ENCODE results near the gene SLC25A13.

Gene SLC25A13

DNA sequence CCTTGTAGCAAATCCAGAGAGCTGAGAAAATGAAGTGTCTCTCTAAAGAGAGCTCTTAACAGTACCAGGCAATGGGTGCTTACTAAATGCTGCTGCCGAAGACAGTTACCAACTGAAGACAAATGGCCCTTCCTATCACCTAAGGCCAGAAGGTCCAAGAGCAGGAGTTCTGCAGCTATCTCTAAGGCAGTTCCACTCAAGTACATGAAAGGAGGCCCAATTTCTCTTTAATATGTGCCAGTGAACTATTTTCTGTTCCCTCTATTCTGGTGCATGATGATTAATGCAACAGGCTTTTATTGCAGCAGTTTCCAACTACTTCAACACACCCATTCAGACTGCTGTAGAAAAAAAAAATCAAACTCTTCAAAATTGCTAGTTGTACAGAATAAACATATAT is 122.5 kb downstream of the SLC25A13 start:
- in situ Hi-C loops (cut with HindIII; ENCODE audit: low sequenced_read_pairs), result no loop called here
- TF ChIP-seq, protein P1, sequence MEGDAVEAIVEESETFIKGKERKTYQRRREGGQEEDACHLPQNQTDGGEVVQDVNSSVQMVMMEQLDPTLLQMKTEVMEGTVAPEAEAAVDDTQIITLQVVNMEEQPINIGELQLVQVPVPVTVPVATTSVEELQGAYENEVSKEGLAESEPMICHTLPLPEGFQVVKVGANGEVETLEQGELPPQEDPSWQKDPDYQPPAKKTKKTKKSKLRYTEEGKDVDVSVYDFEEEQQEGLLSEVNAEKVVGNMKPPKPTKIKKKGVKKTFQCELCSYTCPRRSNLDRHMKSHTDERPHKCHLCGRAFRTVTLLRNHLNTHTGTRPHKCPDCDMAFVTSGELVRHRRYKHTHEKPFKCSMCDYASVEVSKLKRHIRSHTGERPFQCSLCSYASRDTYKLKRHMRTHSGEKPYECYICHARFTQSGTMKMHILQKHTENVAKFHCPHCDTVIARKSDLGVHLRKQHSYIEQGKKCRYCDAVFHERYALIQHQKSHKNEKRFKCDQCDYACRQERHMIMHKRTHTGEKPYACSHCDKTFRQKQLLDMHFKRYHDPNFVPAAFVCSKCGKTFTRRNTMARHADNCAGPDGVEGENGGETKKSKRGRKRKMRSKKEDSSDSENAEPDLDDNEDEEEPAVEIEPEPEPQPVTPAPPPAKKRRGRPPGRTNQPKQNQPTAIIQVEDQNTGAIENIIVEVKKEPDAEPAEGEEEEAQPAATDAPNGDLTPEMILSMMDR (IDR thresholded peaks at IDR 0.05; ENCODE audit: low read depth, low read length, missing control alignments), result no peak
- no peak for DNase-seq (ENCODE audit: low read depth)
- H3K4me3 ChIP-seq (ENCODE audit: low read depth, low read length), result no peak overlapping the region

DNA sequence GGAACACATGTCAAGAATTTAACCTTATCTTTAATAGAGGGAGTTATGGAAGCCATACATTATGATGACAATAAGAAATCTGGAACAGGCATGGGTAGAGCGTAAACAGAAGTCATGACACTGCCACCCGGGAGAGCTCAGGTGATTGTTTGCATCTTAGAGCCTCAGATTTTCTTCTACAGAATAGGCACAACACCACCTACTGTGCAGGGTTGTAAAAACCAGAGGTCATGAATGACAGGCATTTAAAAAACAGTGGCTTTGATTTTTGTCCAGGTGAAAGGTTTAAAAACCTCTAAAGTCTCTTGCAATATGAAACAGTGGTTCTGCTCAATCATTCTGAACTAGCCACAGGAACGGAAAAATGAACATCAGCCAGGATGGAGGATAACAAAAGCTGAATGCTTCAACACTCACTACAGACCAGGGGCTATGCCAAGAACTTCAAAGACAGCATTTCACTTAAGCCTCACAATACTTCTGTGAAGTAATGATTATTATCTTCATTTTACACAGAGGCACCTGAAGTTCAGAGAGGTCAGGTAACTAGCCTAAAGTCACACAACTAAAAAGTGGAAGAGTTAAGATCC is 123.8 kb downstream of the SLC25A13 start:
- TF ChIP-seq, protein P1 (IDR thresholded peaks at IDR 0.05; ENCODE audit: low read depth, low read length, missing control alignments), result no peak
- no peak overlapping the region for H3K4me3 ChIP-seq (ENCODE audit: low read depth, low read length)
- in situ Hi-C loops (cut with HindIII; ENCODE audit: low sequenced_read_pairs), result no loop called here
- peak; percentile 68 for DNase-seq (ENCODE audit: low read depth)

DNA sequence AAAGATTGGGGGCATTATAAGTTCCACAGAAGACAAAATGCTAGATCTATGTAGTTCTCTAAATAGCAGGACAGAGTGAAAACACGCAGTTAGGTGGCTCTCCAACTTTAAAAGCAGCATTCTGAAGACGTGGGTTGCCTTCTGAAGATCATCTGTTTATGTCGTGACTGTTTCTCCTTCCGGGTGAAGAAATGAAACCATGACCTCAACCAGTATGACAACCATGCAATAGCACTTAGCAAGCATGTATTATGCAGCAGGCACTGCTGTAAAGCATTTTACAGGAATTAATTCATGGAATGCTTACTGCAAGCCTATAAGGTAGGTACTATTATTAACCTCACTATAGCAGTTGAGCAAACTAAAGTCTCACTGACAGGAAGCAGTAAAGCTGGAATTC is 125.2 kb downstream of the SLC25A13 start:
- TF ChIP-seq, protein P1 (IDR thresholded peaks at IDR 0.05; ENCODE audit: low read depth, low read length, missing control alignments), result no peak
- in situ Hi-C loops (cut with HindIII; ENCODE audit: low sequenced_read_pairs), result no loop called here

DNA sequence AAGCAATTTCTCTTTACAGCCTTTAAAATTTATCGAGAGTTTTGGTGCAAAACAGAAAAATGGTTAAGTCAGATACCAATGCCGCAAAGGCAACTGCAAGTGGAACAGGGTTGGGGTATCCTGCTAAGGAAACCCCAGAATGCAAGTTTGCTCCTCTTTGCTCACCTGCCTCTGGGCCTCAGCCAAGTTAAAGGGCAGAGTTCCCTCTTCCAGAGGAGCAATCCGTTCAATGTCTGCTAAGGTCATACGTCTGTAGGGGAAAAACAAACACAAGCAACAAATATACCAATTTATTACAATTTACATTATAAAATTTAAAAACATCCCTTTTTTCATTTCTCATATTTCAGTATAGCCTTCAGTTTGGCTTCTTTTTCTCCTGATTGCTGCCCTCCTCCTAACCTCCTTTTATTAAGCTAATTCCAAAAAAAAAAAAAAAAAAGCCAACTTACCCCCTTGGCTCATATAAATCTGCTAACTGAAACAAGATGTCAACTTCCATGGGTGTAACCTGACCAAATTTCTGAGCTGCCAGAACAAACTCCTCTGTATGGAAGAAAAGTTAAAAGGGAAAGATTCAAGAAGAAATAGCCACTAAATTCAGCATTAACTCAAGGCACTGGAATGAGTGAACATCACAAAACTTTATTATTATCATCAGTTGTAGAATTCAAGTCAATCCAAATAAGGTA is 132.6 kb downstream of the SLC25A13 start:
- no peak overlapping the region for H3K4me3 ChIP-seq (ENCODE audit: low read depth, low read length)
- in situ Hi-C loops (cut with HindIII; ENCODE audit: low sequenced_read_pairs), result no loop called here
- no peak for DNase-seq (ENCODE audit: low read depth)
- TF ChIP-seq, protein P1 (IDR thresholded peaks at IDR 0.05; ENCODE audit: low read depth, low read length, missing control alignments), result no peak

More for the DNA sequence above, 125.2 kb downstream of the SLC25A13 start:
- DNase-seq (ENCODE audit: low read depth), result no peak
- H3K4me3 ChIP-seq (ENCODE audit: low read depth, low read length), result no peak overlapping the region

DNA sequence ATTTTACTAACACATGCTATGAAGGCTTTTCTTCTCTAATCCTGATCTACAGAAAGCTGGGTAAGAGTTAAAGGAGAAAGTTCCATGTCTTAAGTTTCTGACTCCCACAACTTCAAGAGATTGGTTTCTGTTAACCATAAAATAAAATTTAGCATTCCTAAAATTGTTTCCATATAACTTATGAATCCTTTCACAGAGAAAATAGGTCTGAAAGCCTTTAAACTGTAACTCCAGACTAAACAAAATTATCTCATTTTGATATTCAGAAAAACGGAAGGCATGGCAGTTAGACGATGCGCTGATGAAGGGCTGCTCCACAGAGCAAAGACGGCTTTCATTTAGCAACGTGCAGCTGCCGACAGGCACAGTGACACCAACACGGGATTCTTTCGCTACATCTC is 133.3 kb downstream of the SLC25A13 start:
- no peak overlapping the region for H3K4me3 ChIP-seq (ENCODE audit: low read depth, low read length)
- TF ChIP-seq, protein P1 (IDR thresholded peaks at IDR 0.05; ENCODE audit: low read depth, low read length, missing control alignments), result no peak
- in situ Hi-C loops (cut with HindIII; ENCODE audit: low sequenced_read_pairs), result no loop called here

DNA sequence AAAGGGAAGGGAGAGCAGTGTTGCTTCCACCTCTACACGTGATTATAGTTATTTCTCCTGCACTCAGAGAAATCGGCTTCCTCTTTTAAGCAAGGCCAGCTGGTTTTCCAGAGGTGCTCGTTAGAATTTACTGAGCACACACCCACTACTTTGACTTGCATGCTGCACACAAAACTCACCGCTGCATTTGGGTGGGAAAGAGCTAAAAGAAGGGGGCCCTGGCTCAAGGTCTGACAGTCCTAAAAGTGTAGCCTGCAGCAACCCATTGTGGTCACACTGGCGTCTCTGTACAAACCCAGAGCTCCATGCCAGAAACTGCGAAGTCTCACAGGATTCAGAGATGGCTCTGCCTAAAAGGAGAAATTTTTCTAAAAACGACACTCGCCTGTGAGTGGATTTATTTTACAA is 133.7 kb downstream of the SLC25A13 start:
- TF ChIP-seq, protein P1 (IDR thresholded peaks at IDR 0.05; ENCODE audit: low read depth, low read length, missing control alignments), result no peak
- DNase-seq (ENCODE audit: low read depth), result no peak
- in situ Hi-C loops (cut with HindIII; ENCODE audit: low sequenced_read_pairs), result no loop called here
- H3K4me3 ChIP-seq (ENCODE audit: low read depth, low read length), result no peak overlapping the region

More for the DNA sequence above, 133.3 kb downstream of the SLC25A13 start:
- no peak for DNase-seq (ENCODE audit: low read depth)

Measured in astrocyte of the cerebellum (primary cell).